Left lobe of liver (tissue), 2 donors: ENCODE results near the gene COL24A1. TPM values are rescaled to one million over a fixed set of nuclear protein-coding genes. Genes with fewer than 3 reads are reported as not detected.
A peak's percentile ranks its signal among the peaks of the same experiment; 100 is the strongest.

ENCODE experiments used
- ATAC-seq: fragments of 200-7000 bp; cut with Tn5 transposase; one replicate; pipeline ENCODE4 v1.9.1; 2020; ENCODE audit warnings: mild to moderate bottlenecking, moderate library complexity
- DNase-seq: peaks from one replicate; pipeline ENCODE4 v3.0.0-alpha.2; 2020; ENCODE audit warnings: low spot score
- total RNA-seq: library from RNA; stranded (reverse); gene quantifications from one replicate; pipeline ENCODE4 v1.2.1, GENCODE V29; 2021
- donor health status: DM: no; HTN: no; CAD: no; lungs with moderate emphysema.
- donor health status: DM: no; HTN: yes; CAD: no.

The COL24A1 gene
- total RNA-seq, 1 donor from 2014 or later = not detected

DNA sequence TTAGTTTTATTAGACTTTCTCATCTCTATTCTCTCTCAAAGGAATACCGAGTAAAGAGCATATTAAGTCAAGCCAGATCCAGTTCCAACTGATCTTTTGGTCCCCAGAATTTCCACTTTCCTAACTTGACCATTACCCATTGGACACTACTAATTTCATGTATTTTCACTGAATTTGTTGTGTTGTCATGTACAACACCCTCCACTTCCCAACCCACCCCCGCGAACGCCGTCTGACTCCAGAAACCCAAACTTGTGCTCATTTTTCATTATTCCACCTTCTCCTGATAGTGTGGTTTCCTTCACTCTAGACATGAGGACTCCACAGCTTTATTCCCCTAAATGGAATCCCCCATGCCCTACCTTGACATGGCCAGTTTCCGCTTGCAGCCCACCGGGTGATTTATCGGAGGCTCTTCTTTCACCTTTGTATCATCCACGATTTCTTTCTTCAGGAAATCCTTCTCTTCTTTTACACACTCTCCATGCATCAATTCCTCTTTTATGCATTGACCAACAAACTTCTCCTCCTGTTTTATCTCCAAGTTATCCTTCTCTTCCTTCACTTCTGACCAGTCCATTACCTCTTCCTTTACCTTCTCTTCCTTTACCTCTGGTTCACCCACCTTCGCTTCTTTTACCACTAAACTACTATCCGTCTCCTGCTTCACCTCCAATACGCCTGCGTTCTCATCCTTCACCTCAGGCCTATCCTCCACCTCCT is 449.1 kb downstream of the COL24A1 start:
- no peak for ATAC-seq

DNA sequence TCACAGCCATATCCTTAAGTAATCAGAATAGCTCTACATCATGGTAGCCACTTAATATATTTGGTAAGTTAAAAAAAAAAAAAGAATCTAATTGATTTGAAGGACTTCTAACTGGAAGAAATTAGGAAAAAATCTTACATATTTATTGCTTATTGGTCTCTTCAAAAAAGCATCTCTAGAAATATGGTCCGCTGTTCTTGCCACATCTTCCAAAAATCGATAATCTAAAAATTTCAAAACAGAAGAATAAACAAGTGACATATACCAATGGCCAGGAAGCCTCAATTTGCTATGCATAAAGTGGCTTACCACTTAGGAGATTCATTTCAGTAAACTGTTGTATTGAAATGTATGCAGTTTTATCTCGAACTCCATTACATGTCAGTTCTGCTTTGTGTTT is 450.6 kb downstream of the COL24A1 start:
- no peak for DNase-seq
- ATAC-seq = no peak

More for the DNA sequence above, 449.1 kb downstream of the COL24A1 start:
- DNase-seq = no peak

DNA sequence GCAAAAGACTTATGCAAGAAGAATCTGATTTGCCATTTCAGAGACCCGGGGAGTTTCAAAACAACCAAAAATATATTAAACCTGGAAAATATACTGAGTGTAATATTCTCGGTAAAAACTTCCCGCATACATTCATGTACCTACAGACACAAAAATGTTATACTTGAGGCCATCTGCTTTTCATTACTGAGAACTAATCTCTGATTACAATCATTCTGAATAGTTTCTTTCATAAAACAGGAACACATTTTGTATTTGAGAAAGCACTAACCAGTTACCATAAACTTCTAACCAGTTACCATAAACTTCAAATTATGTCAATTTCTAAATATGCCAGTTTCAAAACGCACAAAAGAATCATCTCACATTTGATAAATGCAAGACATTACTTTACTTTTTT is 456.1 kb downstream of the COL24A1 start:
- ATAC-seq (no peak), DNase-seq (no peak)

DNA sequence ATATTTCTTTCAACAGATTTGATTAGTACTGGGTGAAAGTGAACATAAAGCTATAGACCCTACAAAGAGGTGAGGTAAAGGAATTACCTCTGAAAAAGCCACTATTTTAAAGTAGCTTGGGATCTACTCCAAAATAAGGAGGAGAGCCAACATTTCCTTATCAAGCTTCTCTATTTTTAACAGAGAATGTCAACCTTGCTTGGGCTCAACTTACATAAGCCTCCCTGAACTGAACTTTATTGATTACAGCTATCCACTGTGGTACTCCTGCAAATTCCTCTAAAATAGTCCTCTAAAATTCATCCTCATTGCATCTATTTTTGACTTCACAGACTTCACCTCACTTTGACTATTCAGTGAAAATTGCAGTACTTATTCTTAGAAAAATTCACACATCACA is 458.7 kb downstream of the COL24A1 start:
- DNase-seq = no peak
- ATAC-seq = peak; percentile 84

DNA sequence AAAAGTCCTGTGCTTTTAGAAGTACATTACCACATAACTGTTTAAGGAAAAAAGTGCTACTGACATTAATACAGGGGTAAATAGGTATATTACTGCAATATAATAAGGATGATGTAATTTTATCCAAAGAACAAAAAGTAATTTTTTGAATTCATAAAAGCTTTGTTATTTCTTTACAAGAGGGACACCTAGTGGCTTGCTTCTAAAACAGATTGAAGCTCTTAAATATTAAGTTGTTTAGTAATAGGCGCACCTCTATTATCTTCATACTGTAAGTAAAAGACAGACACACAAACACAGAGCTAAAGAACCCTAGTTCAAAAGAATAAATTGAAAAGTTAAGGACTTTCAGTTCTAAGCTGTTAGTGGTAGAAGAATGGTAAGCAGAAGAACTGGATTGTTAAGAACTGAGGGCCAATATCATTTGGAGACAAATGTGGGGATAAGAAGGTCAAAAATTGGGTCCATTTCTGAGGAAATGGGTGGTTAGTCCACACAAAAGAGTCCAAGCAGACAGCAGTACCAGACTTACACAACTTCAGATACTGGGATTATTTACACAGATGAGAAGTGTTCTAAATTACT is 463.8 kb downstream of the COL24A1 start:
- ATAC-seq = peak; percentile 52

DNA sequence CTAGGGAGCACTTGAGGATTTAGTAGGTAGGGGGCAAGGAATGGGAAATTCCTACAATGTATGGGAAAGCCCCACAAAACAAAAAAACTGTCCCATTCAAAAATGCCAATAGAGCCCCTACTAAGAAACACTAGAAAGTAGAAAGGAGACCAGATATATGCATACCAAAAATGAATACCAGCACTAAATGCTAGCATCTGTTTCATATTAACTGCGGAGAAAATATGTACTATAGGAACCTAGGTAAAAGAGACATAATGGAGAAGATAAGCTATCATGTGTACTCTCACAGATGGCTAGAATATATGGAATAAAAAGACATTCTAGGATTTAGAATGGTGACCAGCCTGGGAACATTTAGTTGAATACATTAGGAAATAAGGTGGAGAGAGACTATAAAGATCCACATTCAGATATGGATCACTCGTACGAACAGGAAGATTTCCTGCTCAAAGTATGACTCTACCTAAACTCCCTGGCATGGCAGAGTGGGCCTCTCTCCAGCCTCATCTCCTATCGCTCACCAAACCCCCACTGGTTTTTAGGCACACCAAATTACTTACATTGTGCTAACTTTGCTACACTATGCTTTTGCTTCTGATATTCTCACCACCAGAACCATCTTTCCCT is 466.7 kb downstream of the COL24A1 start:
- DNase-seq (no peak), ATAC-seq (no peak)

More for the DNA sequence above, 463.8 kb downstream of the COL24A1 start:
- no peak for DNase-seq

DNA sequence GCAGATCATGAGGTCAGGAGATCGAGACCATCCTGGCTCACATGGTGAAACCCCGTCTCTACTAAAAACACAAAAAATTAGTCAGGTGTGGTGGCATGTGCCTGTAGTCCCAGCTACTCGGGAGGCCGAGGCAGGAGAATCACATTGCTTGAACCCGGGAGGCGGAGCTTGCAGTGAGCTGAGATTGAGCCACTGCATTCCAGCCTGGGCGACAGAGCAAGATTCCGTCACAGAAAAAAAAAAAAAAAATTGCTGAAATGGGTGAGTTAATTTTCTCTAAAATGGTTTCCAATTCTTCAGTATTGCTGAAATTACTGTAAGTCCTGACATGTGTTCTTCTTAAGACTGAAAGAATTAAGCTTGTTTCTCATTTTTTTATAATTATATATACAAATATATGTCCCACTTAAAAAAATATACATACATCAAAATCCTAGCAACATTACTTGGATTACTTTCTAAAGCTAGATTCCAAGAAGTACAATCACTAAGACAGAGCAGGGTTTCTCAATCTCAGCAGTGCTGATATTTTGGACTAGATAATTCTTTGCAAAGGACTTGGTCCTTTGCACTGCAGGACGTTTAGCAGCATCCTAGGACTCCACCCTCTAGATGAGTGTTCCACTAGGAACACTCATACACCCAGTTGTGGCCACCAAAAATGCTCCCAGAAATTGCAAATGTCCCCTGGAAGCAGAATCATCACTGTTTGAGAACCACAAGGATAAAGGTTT is 473.1 kb downstream of the COL24A1 start:
- DNase-seq (no peak), ATAC-seq (no peak)

DNA sequence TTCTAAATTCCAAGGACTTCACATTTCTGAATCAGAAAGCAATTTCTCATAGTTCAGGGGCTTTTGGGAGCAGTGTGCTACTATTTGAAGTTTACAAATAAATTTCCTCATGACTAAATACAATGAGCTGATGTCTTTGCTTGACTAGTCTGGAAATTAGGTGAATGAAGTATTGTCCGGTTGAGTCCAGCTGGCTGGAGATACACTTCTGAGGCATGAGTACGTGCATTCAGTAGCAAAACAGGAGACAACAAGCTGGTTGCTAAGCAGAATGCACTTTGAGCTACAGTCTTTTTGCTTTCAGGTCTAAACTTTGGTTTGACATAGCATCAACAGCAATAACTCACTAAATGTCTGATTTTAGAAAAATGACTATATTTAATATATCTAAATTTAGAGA is 475.5 kb downstream of the COL24A1 start:
- no peak for ATAC-seq
- DNase-seq = no peak

Other genes with a start within 250 kb of the COL24A1 start
- 3.1 TPM for gene ODF2L, start 239.6 kb upstream of the COL24A1 start, total RNA-seq